Measurements from ENCODE around the gene PDP2.

Gene PDP2

GRCh38 chr16:66921729-66922450 is 41.6 kb downstream of the PDP2 start:
- CTCF ChIA-PET = interaction anchor here (0.8 kb wide), 1 partner anchor 12 kb away, joined by 3 read pairs; no protein-coding TSS in a partner anchor
- TF ChIP-seq ZNF384 (IDR thresholded peaks at IDR 0.05) (no peak), TARDBP (IDR thresholded peaks at IDR 0.05) (no peak), FOXK2 (IDR thresholded peaks at IDR 0.05) (no peak), FOXM1 (IDR thresholded peaks at IDR 0.05; ENCODE audit: borderline replicate concordance) (no peak), NFRKB (IDR thresholded peaks at IDR 0.05) (no peak), FOXA1 (IDR thresholded peaks at IDR 0.05) (no peak), CTBP1 (IDR thresholded peaks at IDR 0.05; ENCODE audit: borderline replicate concordance) (no peak), ELF4 (IDR thresholded peaks at IDR 0.05) (no peak), SUZ12 (IDR thresholded peaks at IDR 0.05) (no peak), BHLHE40 (IDR thresholded peaks at IDR 0.05; ENCODE audit: borderline replicate concordance) (no peak), LEF1 (IDR thresholded peaks at IDR 0.05; ENCODE audit: borderline replicate concordance) (no peak), HDGF (IDR thresholded peaks at IDR 0.05; ENCODE audit: borderline replicate concordance) (no peak)
- TF ChIP-seq, protein P1, sequence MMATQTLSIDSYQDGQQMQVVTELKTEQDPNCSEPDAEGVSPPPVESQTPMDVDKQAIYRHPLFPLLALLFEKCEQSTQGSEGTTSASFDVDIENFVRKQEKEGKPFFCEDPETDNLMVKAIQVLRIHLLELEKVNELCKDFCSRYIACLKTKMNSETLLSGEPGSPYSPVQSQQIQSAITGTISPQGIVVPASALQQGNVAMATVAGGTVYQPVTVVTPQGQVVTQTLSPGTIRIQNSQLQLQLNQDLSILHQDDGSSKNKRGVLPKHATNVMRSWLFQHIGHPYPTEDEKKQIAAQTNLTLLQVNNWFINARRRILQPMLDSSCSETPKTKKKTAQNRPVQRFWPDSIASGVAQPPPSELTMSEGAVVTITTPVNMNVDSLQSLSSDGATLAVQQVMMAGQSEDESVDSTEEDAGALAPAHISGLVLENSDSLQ (IDR thresholded peaks at IDR 0.05) = no peak
- no peak for DNase-seq (ENCODE audit: extremely low spot score)
- POLR2A ChIA-PET = interaction anchor here (1.5 kb wide), 1 partner anchor 42 kb away, joined by 4 read pairs; the partner anchor contains the start of gene PDP2

GRCh38 chr16:66923247-66923731 is 43.0 kb downstream of the PDP2 start:
- TF ChIP-seq, protein P1 (IDR thresholded peaks at IDR 0.05) = no peak
- TF ChIP-seq BHLHE40 (IDR thresholded peaks at IDR 0.05; ENCODE audit: borderline replicate concordance) = no peak
- no peak for TF ChIP-seq HDGF (IDR thresholded peaks at IDR 0.05; ENCODE audit: borderline replicate concordance)
- TF ChIP-seq SUZ12 (IDR thresholded peaks at IDR 0.05) = no peak
- no peak for DNase-seq (ENCODE audit: extremely low spot score)
- ChIA-PET POLR2A (no interaction called here), CTCF (interaction anchor here (0.9 kb wide), 1 partner anchor 12 kb away, joined by 3 read pairs; no protein-coding TSS in a partner anchor)

DNA sequence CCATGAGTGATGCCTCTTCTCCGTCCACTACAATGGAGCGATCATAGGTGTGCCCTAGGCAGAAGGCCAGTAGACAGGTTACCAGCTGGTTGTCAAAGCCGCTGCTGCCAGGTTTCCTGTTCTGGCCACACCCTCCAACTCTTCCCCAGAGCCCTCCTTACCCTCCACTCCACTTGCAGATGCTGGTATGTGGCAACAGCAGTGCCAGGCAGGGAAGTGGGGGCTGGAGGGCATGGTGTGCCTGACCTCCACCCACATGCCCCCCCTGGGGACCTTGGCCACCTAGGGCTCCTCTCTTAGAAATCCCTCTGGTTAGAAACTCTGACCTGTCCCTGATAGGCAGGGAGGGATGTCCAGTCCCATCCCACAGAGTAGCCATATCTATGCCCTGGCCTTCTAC is 43.6 kb downstream of the PDP2 start:
- no peak for DNase-seq (ENCODE audit: extremely low spot score)
- TF ChIP-seq L3MBTL2 (conservative IDR thresholded peaks at IDR 0.05) (no peak), FOXK2 (IDR thresholded peaks at IDR 0.05) (no peak), ELF4 (IDR thresholded peaks at IDR 0.05) (no peak), HDGF (IDR thresholded peaks at IDR 0.05; ENCODE audit: borderline replicate concordance) (no peak), BHLHE40 (IDR thresholded peaks at IDR 0.05; ENCODE audit: borderline replicate concordance) (no peak), FOXA1 (IDR thresholded peaks at IDR 0.05) (no peak), CTBP1 (IDR thresholded peaks at IDR 0.05; ENCODE audit: borderline replicate concordance) (no peak)
- ChIA-PET POLR2A (no interaction called here), CTCF (interaction anchor here (0.9 kb wide), 1 partner anchor 13 kb away, joined by 3 read pairs; no protein-coding TSS in a partner anchor)

DNA sequence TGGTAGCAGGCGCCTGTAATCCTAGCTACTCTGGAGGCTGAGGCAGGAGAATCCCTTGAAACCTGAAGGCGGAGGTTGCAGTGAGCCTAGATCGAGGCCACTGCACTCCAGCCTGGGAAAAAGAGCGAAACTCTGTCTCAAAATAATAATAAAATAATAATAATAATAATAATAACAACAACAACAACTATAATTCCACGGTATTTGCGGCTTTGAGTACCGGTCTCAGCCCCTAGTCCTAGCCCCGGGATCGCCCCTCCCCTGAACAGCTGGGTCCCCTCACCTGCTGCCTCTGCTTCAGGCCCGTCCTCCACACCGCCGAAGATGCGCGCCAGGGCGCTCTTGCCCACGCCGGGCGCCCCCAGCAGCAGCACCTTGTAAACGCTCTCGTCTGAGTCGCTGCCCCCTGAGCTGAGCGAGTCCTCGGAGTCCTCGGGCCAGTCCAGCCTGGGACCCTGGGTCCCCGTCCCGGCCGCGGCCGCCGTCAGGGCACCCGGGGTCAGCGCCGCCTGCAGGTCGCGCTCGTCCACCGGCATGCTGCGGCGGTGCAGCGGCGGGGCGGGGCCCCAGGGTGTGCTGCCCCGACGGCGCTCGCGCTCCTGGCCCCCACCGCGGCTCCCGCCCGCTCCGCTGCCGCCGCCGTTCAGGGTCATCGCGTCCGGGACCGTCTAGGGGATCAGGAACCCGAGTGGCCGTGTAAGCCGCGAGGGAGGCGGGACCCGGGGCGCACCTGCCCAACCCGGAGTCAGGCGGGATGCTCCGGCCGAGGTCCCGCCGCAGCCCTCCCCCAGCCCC is 44.4 kb downstream of the PDP2 start:
- ChIA-PET POLR2A (no interaction called here), CTCF (no interaction called here)
- TF ChIP-seq ARNT (IDR thresholded peaks at IDR 0.05) = no peak
- TF ChIP-seq BHLHE40 (IDR thresholded peaks at IDR 0.05; ENCODE audit: borderline replicate concordance) = no peak
- TF ChIP-seq LEF1 (IDR thresholded peaks at IDR 0.05; ENCODE audit: borderline replicate concordance) = no peak
- no peak for TF ChIP-seq FOXA1 (IDR thresholded peaks at IDR 0.05)
- no peak for TF ChIP-seq ELF4 (IDR thresholded peaks at IDR 0.05)
- TF ChIP-seq L3MBTL2 (conservative IDR thresholded peaks at IDR 0.05) = no peak
- TF ChIP-seq ZNF384 (IDR thresholded peaks at IDR 0.05) = no peak
- no peak for TF ChIP-seq FOXK2 (IDR thresholded peaks at IDR 0.05)
- TF ChIP-seq CTBP1 (IDR thresholded peaks at IDR 0.05; ENCODE audit: borderline replicate concordance) = no peak
- no peak for TF ChIP-seq HDGF (IDR thresholded peaks at IDR 0.05; ENCODE audit: borderline replicate concordance)
- TF ChIP-seq FOXM1 (IDR thresholded peaks at IDR 0.05; ENCODE audit: borderline replicate concordance) = no peak
- TF ChIP-seq SUZ12 (IDR thresholded peaks at IDR 0.05) = no peak
- TF ChIP-seq, protein P1 (IDR thresholded peaks at IDR 0.05) = no peak
- no peak for TF ChIP-seq SP1 (IDR thresholded peaks at IDR 0.05)
- TF ChIP-seq TARDBP (IDR thresholded peaks at IDR 0.05) = no peak
- TF ChIP-seq NFRKB (IDR thresholded peaks at IDR 0.05) = no peak
- no peak for DNase-seq (ENCODE audit: extremely low spot score)

GRCh38 chr16:66925322-66925840 is 45.1 kb downstream of the PDP2 start, which contains the start of gene RRAD:
TSS of gene RRAD (minus strand) at chr16:66925535. CDS start at chr16:66925179, 356 bp downstream.
- TF ChIP-seq NFRKB (IDR thresholded peaks at IDR 0.05) = no peak
- ChIA-PET POLR2A (no interaction called here), CTCF (no interaction called here)
- DNase-seq (ENCODE audit: extremely low spot score) = no peak
